Measurements from ENCODE around the gene MAP2K3.
"Not testable (repeated sequence)": the region's sequence is repeated elsewhere in the genome, so short reads cannot be mapped to it uniquely, and the experiment has no call there.

DNA sequence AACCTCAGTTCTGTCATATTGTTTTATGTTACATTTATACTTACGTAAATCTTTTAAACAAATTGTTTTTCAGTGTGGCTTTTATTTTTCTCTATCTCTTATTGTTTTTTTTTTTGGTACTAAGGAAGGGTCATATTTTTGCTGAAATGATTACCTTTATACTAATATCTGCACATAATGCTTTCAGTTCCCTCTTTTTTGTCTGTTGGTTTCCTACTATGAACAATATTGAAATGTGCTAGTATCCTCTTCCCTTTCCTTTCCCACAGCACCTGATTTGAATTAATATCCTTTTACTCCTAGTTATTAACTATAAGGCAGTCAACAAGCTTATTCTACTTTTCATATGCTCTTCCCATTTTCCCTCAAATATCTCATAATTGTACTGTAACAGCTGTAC lies 43.4 kb downstream of the MAP2K3 start:
- TF ChIP-seq POLR2A (IDR thresholded peaks at IDR 0.05; ENCODE audit: low read depth, low read length); FOXM1 (IDR thresholded peaks at IDR 0.05; ENCODE audit: low read depth, low read length); ZNF274 (IDR thresholded peaks at IDR 0.05; ENCODE audit: insufficient read depth, insufficient read length): not testable (repeated sequence)
